IMR-90 (cell line): ENCODE results near the gene TPSD1. TPM values are rescaled to one million over a fixed set of nuclear protein-coding genes. Genes with fewer than 3 reads are reported as not detected.

ENCODE experiments used
- ATAC-seq: fragments of 200-7000 bp; cut with Tn5 transposase; 2 replicates; pipeline ENCODE4 v1.9.1; 2020; ENCODE audit warnings: low read depth, mild to moderate bottlenecking, moderate library complexity
- BruUV-seq: library from RNA; stranded (reverse); fragments of 400-500 nt; replicated peaks from 2 replicates; lab custom pipeline; 2021; lab: Mats Ljungman, UMichigan
- CTCF ChIA-PET: fragments of 300-600 bp; formaldehyde crosslinking; extraction: SDS; loops from one replicate; lab custom pipeline; 2021; ENCODE audit warnings: antibody characterized with exemption; lab: Yijun Ruan, JAX
- POLR2A ChIA-PET: fragments of 300-600 bp; sonication (Branson Sonifier 250); formaldehyde crosslinking; loops from one replicate; lab custom pipeline; 2022; ENCODE audit warnings: antibody characterized with exemption; ENCODE audit not compliant: unreplicated experiment; lab: Charles Lee
- DNase-seq: peaks from one replicate; pipeline ENCODE4 v3.0.0; 2013
- H2AFZ ChIP-seq: replicated peaks from 2 replicates; pipeline ENCODE3; 2013; ENCODE audit warnings: low read length, mild to moderate bottlenecking; ENCODE audit not compliant: poor library complexity
- H2AK5ac ChIP-seq: 2 replicates; pipeline ENCODE4 v1.6.1; 2013; ENCODE audit warnings: low read depth, low read length, inconsistent platforms
- H2AK9ac ChIP-seq: replicated peaks from 2 replicates; pipeline ENCODE3; 2013; ENCODE audit warnings: mild to moderate bottlenecking, low read depth, low read length, moderate library complexity; ENCODE audit not compliant: poor library complexity
- H2BK120ac ChIP-seq: 2 replicates; pipeline ENCODE4 v1.6.1; 2013; ENCODE audit warnings: low read depth, low read length, inconsistent platforms
- H2BK15ac ChIP-seq: 3 replicates; pipeline ENCODE4 v1.6.1; 2013; ENCODE audit warnings: low read depth, low read length, inconsistent platforms
- H2BK20ac ChIP-seq: 2 replicates; pipeline ENCODE4 v1.6.1; 2013; ENCODE audit warnings: low read depth, mild to moderate bottlenecking, inconsistent platforms, low read length, moderate library complexity
- H2BK5ac ChIP-seq: 2 replicates; pipeline ENCODE4 v1.6.1; 2013; ENCODE audit warnings: mild to moderate bottlenecking, low read depth, low read length, inconsistent platforms; ENCODE audit not compliant: poor library complexity, severe bottlenecking
- H3K14ac ChIP-seq: replicated peaks from 2 replicates; pipeline ENCODE4 v1.6.1; 2013; ENCODE audit warnings: low read depth, low read length, inconsistent platforms
- H3K18ac ChIP-seq: 2 replicates; pipeline ENCODE4 v1.6.1; 2013; ENCODE audit warnings: low read depth, low read length, control low read depth
- H3K23ac ChIP-seq: 2 replicates; pipeline ENCODE4 v1.6.1; 2013; ENCODE audit warnings: low read depth, low read length, inconsistent platforms
- H3K27ac ChIP-seq: 2 replicates; pipeline ENCODE4 v1.5.1; 2013; ENCODE audit warnings: mild to moderate bottlenecking, control low read depth, low read length; ENCODE audit not compliant: insufficient read depth
- H3K27me3 ChIP-seq: 2 replicates; pipeline ENCODE4 v1.6.1; 2013; ENCODE audit warnings: low read length; ENCODE audit not compliant: control insufficient read depth, insufficient read depth
- H3K36me3 ChIP-seq: 2 replicates; pipeline ENCODE4 v1.6.1; 2013; ENCODE audit warnings: low read length, mixed read lengths; ENCODE audit not compliant: control insufficient read depth, insufficient read depth
- H3K4ac ChIP-seq: 2 replicates; pipeline ENCODE4 v1.6.1; 2013; ENCODE audit warnings: low read depth, low read length, inconsistent platforms
- H3K4me1 ChIP-seq: 2 replicates; pipeline ENCODE4 v1.6.1; 2013; ENCODE audit warnings: low read length, mixed read lengths; ENCODE audit not compliant: control insufficient read depth, insufficient read depth
- H3K4me2 ChIP-seq: 2 replicates; pipeline ENCODE4 v1.6.1; 2013; ENCODE audit warnings: low read depth, mild to moderate bottlenecking, control low read depth, low read length, moderate library complexity
- H3K4me3 ChIP-seq: 2 replicates; pipeline ENCODE4 v1.5.1; 2013; ENCODE audit warnings: low read depth, mild to moderate bottlenecking, control low read depth, low read length, moderate library complexity; ENCODE audit not compliant: insufficient read depth
- H3K56ac ChIP-seq: 2 replicates; pipeline ENCODE4 v1.6.1; 2013; ENCODE audit warnings: low read length, inconsistent platforms; ENCODE audit not compliant: insufficient read depth; ENCODE audit errors: extremely low read depth
- H3K79me1 ChIP-seq, 2 experiments: 2 replicates each; pipeline ENCODE4 v1.6.1; 2013; ENCODE audit warnings: low read length in 2 of 2, inconsistent platforms in 1 of 2, low read depth in 1 of 2
- H3K9ac ChIP-seq: 2 replicates; pipeline ENCODE4 v1.6.1; 2013; ENCODE audit warnings: low read depth, low read length, control low read depth
- H3K9me1 ChIP-seq: 2 replicates; pipeline ENCODE4 v1.6.1; 2013; ENCODE audit warnings: low read length, inconsistent platforms; ENCODE audit not compliant: insufficient read depth
- H3K9me3 ChIP-seq: 2 replicates; pipeline ENCODE4 v1.6.1; 2013; ENCODE audit warnings: low read length; ENCODE audit not compliant: control insufficient read depth, insufficient read depth
- H4K20me1 ChIP-seq: 2 replicates; pipeline ENCODE4 v1.6.1; 2013; ENCODE audit warnings: low read length, inconsistent platforms; ENCODE audit not compliant: insufficient read depth
- H4K5ac ChIP-seq: 2 replicates; pipeline ENCODE4 v1.6.1; 2013; ENCODE audit warnings: mild to moderate bottlenecking, low read depth, low read length, control low read depth
- H4K8ac ChIP-seq, 2 experiments: 2 replicates each; pipeline ENCODE4 v1.6.1; 2013; ENCODE audit warnings: low read depth in 2 of 2, low read length in 2 of 2, control low read depth in 1 of 2, inconsistent platforms in 1 of 2
- H4K91ac ChIP-seq: 2 replicates; pipeline ENCODE4 v1.6.1; 2013; ENCODE audit warnings: low read depth, low read length, inconsistent platforms; ENCODE audit not compliant: insufficient read depth
- BHLHE40 ChIP-seq: fragments of 150-350 bp; IDR thresholded peaks from 2 replicates; pipeline ENCODE4 v1.6.1; 2016; ENCODE audit warnings: mild to moderate bottlenecking, low read depth, low read length
- CEBPB ChIP-seq: IDR thresholded peaks from 2 replicates; pipeline ENCODE4 v1.6.1; 2012; ENCODE audit warnings: low read depth, low read length, improper control_type of control experiment
- CHD1 ChIP-seq: IDR thresholded peaks from 2 replicates; pipeline ENCODE4 v1.6.1; 2012; ENCODE audit warnings: low read depth, low read length, improper control_type of control experiment
- FOS ChIP-seq: fragments of 150-350 bp; IDR thresholded peaks from 2 replicates; pipeline ENCODE4 v1.6.1; 2016; ENCODE audit warnings: low read depth, low read length
- MAFK ChIP-seq: IDR thresholded peaks from 2 replicates; pipeline ENCODE4 v1.6.1; 2012; ENCODE audit warnings: low read depth, low read length, improper control_type of control experiment
- MAZ ChIP-seq: IDR thresholded peaks from 2 replicates; pipeline ENCODE4 v1.6.1; 2012; ENCODE audit warnings: low read depth, mild to moderate bottlenecking, low read length, improper control_type of control experiment, moderate library complexity, borderline replicate concordance
- MXI1 ChIP-seq: IDR thresholded peaks from 2 replicates; pipeline ENCODE4 v1.6.1; 2012; ENCODE audit warnings: low read depth, mild to moderate bottlenecking, low read length, moderate library complexity, borderline replicate concordance
- NFE2L2 ChIP-seq: fragments of 150-350 bp; IDR thresholded peaks from 2 replicates; pipeline ENCODE4 v1.6.1; 2016; ENCODE audit warnings: low read depth, mild to moderate bottlenecking, low read length
- POLR2A ChIP-seq: IDR thresholded peaks from 2 replicates; pipeline ENCODE4 v1.6.1; 2012; ENCODE audit warnings: mild to moderate bottlenecking, low read depth, low read length
- RAD21 ChIP-seq: IDR thresholded peaks from 2 replicates; pipeline ENCODE4 v1.6.1; 2012; ENCODE audit warnings: low read length, improper control_type of control experiment
- RCOR1 ChIP-seq: IDR thresholded peaks from 2 replicates; pipeline ENCODE4 v1.6.1; 2012; ENCODE audit warnings: mild to moderate bottlenecking, low read length, improper control_type of control experiment; ENCODE audit not compliant: insufficient replicate concordance
- RFX5 ChIP-seq: IDR thresholded peaks from 2 replicates; pipeline ENCODE4 v1.8.0; 2012; ENCODE audit warnings: low read depth, mild to moderate bottlenecking, low read length, moderate library complexity
- SMC3 ChIP-seq: fragments of 150-350 bp; IDR thresholded peaks from 2 replicates; pipeline ENCODE4 v1.6.1; 2016; ENCODE audit warnings: low read depth, mild to moderate bottlenecking, antibody characterized with exemption, low read length, moderate library complexity
- WGBS, 2 experiments: methylation state at CpG; one replicate each; pipeline versions ENCODE4 v1.1.5 to v1.1.7; 2013; ENCODE audit warnings: missing lambda C conversion rate in 2 of 2; ENCODE audit not compliant: insufficient read length in 1 of 2; ENCODE audit errors: extremely low coverage in 2 of 2; 5-methylcytosine and 5-hydroxymethylcytosine counted together
- dilution Hi-C: fragments of 300-500 bp; cut with HindIII; formaldehyde crosslinking; loops from one replicate; pipeline ENCODE4 v1.14.3; 2018; ENCODE audit warnings: low sequenced_read_pairs; ENCODE audit not compliant: unreplicated experiment
- in situ Hi-C: fragments of 300-500 bp; cut with MboI; formaldehyde crosslinking; loops from 3 replicates; pipeline ENCODE4 v1.14.3; 2019; ENCODE audit warnings: low sequenced_read_pairs, inconsistent platforms, mixed read lengths
- intact Hi-C: fragments of 100-400 bp; cut with micrococcal nuclease; formaldehyde crosslinking; loops from 2 replicates; pipeline ENCODE4 v1.10.0; 2022
- polyA plus RNA-seq, 3 experiments: library from polyadenylated mRNA; depleted of rRNA; stranded (reverse); fragments of >200 nt; gene quantifications; 2 replicates each; pipeline ENCODE4 v1.2.3, GENCODE V29; 2012; ENCODE audit warnings: low replicate concordance in 1 of 3
- total RNA-seq: library from RNA; depleted of rRNA; stranded (reverse); fragments of >200 nt; gene quantifications from 2 replicates; pipeline ENCODE4 v1.2.3, GENCODE V29; 2012
- TF ChIP-seq, protein P1 (sequence below): fragments of 150-350 bp; IDR thresholded peaks from 2 replicates; pipeline ENCODE4 v1.6.1; 2017; ENCODE audit warnings: mild to moderate bottlenecking, antibody characterized with exemption, low read length, low read depth
- TF ChIP-seq, protein P2 (sequence below): conservative IDR thresholded peaks from 2 replicates; pipeline ENCODE4 v1.5.1; 2012; ENCODE audit warnings: mild to moderate bottlenecking, low read depth, low read length, improper control_type of control experiment

Gene TPSD1
- total and polyA plus RNA-seq, 2 of the 4 experiments (the other 2 are of a cell fraction), result not detected

- in situ Hi-C loops (loop anchor here (25.0 kb wide), 1 partner anchor 401 kb away; the partner anchor contains the start of gene GNG13), intact Hi-C loops (no loop called here), dilution Hi-C loops (no loop called here)
- DNase-seq (no peak), ATAC-seq (no peak)
- ChIA-PET CTCF (no interaction called here), POLR2A (no interaction called here)
- H3K4me1 ChIP-seq, result no peaks in the 10 kb centered on the region
- H2BK20ac ChIP-seq, result no peak overlapping the region
- no peaks in the 10 kb centered on the region for H4K20me1 ChIP-seq
- H3K56ac ChIP-seq, result no peak overlapping the region
- H2AK9ac ChIP-seq, result no peak overlapping the region
- H2AK5ac ChIP-seq, result no peak overlapping the region
- H3K23ac ChIP-seq, result no peak overlapping the region
- no CpG with 5 or more reads among the region's 8 CpGs for WGBS, 2 experiments
- H4K91ac ChIP-seq, result no peak overlapping the region
- H3K27me3 ChIP-seq, result no peaks in the 10 kb centered on the region
- H3K9me3 ChIP-seq, result no peaks in the 10 kb centered on the region
- peaks cover 4% of the 10 kb centered on the region; the same call in 1 of the 2 replicates for H3K36me3 ChIP-seq
- no peak overlapping the region for H3K27ac ChIP-seq
- H4K8ac ChIP-seq, result no peak overlapping the region
- H2BK120ac ChIP-seq, result no peak overlapping the region
- no peak overlapping the region for H3K14ac ChIP-seq
- H2BK5ac ChIP-seq, result no peak overlapping the region
- H3K4me2 ChIP-seq, result no peak overlapping the region
- no peak overlapping the region for H3K4ac ChIP-seq
- TF ChIP-seq CHD1, result no peak
- TF ChIP-seq, protein P1, sequence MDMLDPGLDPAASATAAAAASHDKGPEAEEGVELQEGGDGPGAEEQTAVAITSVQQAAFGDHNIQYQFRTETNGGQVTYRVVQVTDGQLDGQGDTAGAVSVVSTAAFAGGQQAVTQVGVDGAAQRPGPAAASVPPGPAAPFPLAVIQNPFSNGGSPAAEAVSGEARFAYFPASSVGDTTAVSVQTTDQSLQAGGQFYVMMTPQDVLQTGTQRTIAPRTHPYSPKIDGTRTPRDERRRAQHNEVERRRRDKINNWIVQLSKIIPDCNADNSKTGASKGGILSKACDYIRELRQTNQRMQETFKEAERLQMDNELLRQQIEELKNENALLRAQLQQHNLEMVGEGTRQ, result no peak
- no peak for TF ChIP-seq BHLHE40
- no peak for TF ChIP-seq RCOR1
- no peak for TF ChIP-seq RAD21
- TF ChIP-seq MAZ, result no peak
- no peak for TF ChIP-seq POLR2A
- TF ChIP-seq RFX5, result no peak
- TF ChIP-seq, protein P2, sequence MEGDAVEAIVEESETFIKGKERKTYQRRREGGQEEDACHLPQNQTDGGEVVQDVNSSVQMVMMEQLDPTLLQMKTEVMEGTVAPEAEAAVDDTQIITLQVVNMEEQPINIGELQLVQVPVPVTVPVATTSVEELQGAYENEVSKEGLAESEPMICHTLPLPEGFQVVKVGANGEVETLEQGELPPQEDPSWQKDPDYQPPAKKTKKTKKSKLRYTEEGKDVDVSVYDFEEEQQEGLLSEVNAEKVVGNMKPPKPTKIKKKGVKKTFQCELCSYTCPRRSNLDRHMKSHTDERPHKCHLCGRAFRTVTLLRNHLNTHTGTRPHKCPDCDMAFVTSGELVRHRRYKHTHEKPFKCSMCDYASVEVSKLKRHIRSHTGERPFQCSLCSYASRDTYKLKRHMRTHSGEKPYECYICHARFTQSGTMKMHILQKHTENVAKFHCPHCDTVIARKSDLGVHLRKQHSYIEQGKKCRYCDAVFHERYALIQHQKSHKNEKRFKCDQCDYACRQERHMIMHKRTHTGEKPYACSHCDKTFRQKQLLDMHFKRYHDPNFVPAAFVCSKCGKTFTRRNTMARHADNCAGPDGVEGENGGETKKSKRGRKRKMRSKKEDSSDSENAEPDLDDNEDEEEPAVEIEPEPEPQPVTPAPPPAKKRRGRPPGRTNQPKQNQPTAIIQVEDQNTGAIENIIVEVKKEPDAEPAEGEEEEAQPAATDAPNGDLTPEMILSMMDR, result no peak
- no peak for TF ChIP-seq CEBPB
- TF ChIP-seq NFE2L2, result no peak
- TF ChIP-seq MXI1, result no peak
- TF ChIP-seq MAFK, result no peak
- TF ChIP-seq SMC3, result no peak
- TF ChIP-seq FOS, result no peak
- no peak overlapping the region for H2AFZ ChIP-seq
- no TSS peak for BruUV-seq
- no peak overlapping the region for H2BK15ac ChIP-seq
- H3K9ac ChIP-seq, result no peak overlapping the region
- H3K4me3 ChIP-seq, result no peak overlapping the region
- no peak overlapping the region for H4K5ac ChIP-seq
- H3K18ac ChIP-seq, result no peak overlapping the region
- H3K79me1 ChIP-seq, result no peaks in the 10 kb centered on the region
- no peaks in the 10 kb centered on the region for H3K9me1 ChIP-seq
Observed at GRCh38 chr16:1213231-1213630, 42.6 kb upstream of the TPSD1 start.
